Esophagus (tissue), 2 donors: Measurements from ENCODE around the gene KIFC3. TPM values are rescaled to one million over a fixed set of nuclear protein-coding genes. Genes with fewer than 3 reads are reported as not detected.
"Not testable (repeated sequence)": the region's sequence is repeated elsewhere in the genome, so short reads cannot be mapped to it uniquely, and the experiment has no call there.

Experiments
- H3K27ac ChIP-seq, 2 donors: one replicate each; pipeline ENCODE4 v1.5.1; 2013; ENCODE audit warnings: low read depth in 2 of 2, mild to moderate bottlenecking in 2 of 2, inconsistent platforms in 1 of 2, low read length in 1 of 2, moderate library complexity in 1 of 2
- H3K27me3 ChIP-seq, 2 donors: one replicate each; pipeline ENCODE4 v1.6.1; 2013; ENCODE audit warnings: low read length in 2 of 2, control low read depth in 1 of 2, mild to moderate bottlenecking in 1 of 2; ENCODE audit not compliant: insufficient read depth in 2 of 2, control insufficient read depth in 1 of 2
- H3K36me3 ChIP-seq, 2 donors: one replicate each; pipeline ENCODE4 v1.6.1; 2013; ENCODE audit warnings: low read length in 1 of 2; ENCODE audit not compliant: control insufficient read depth in 2 of 2, insufficient read depth in 2 of 2
- H3K4me1 ChIP-seq, 2 donors: one replicate each; pipeline ENCODE4 v1.6.1; 2013; ENCODE audit warnings: low read length in 1 of 2; ENCODE audit not compliant: control insufficient read depth in 2 of 2, insufficient read depth in 2 of 2
- H3K4me3 ChIP-seq, 2 donors: one replicate each; pipeline ENCODE4 v1.5.1; 2013; ENCODE audit warnings: low read length in 2 of 2, mild to moderate bottlenecking in 2 of 2, low read depth in 1 of 2, moderate library complexity in 1 of 2
- H3K9me3 ChIP-seq, 2 donors: one replicate each; pipeline ENCODE4 v1.6.1; 2013; ENCODE audit warnings: mild to moderate bottlenecking in 2 of 2, low read depth in 1 of 2, low read length in 1 of 2, moderate library complexity in 1 of 2; ENCODE audit not compliant: control insufficient read depth in 2 of 2, insufficient read depth in 1 of 2
- whole genome bisulfite sequencing, 2 donors: extraction: QIAGEN DNeasy Blood & Tissue Kit; methylation state at CpG; one replicate each; pipeline ENCODE4 v1.1.7; 2013; 5-methylcytosine and 5-hydroxymethylcytosine counted together
- polyA plus RNA-seq, 2 donors: library from polyadenylated mRNA; stranded (reverse); fragments of 200-250 nt; gene quantifications; one replicate each; pipeline ENCODE4 v1.2.3, GENCODE V29; 2013
- donor health status: healthy with polysubstance abuse.
- donor health status: Bipolar disorder and iron deficiency.

The KIFC3 gene
- polyA plus RNA-seq, 2 donors = 21.9 to 65.1 TPM

- WGBS, 2 donors = 87 to 88% methylated on average over 10 of the region's 10 CpGs
- H3K4me1 ChIP-seq = no peaks in the 10 kb centered on the region
- peaks cover 0 to 3% of the 10 kb centered on the region in 2 donors for H3K36me3 ChIP-seq
- no peaks in the 10 kb centered on the region for H3K9me3 ChIP-seq
- no peak overlapping the region for H3K27ac ChIP-seq
- H3K4me3 ChIP-seq = no peak overlapping the region
- H3K27me3 ChIP-seq = no peaks in the 10 kb centered on the region
Observed at GRCh38 chr16:57781741-57782606, 20.3 kb downstream of the KIFC3 start.

DNA sequence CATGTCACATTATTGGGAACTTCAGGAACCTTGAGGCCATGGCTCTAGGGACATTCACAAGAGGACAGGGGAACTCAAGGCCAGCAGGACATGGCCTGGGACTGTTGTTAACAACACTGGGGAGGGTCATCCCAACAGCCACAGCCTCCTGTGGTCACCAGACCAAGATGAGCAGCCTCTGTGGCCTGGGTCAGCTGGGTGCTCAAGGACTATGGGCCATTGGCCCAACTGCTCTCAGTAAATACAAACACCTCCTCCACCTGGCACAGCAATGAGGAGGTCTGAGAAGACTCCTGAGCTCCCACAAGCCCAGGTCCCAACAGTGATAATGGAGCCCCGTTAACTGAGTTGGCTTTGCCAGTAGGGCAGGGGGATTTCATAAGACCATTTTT, 20.9 kb downstream of the KIFC3 start:
- no peaks in the 10 kb centered on the region for H3K9me3 ChIP-seq
- no peak overlapping the region for H3K4me3 ChIP-seq
- WGBS, 2 donors = 84 to 100% methylated on average over 1 of the region's 1 CpG
- H3K27me3 ChIP-seq = no peaks in the 10 kb centered on the region
- no peaks in the 10 kb centered on the region for H3K4me1 ChIP-seq
- H3K36me3 ChIP-seq = peaks cover 0 to 3% of the 10 kb centered on the region in 2 donors
- H3K27ac ChIP-seq = no peak overlapping the region

GRCh38 chr16:57779836-57780235, 22.5 kb downstream of the KIFC3 start:
- WGBS, 2 donors = 85% methylated on average over 5 of the region's 5 CpGs
- H3K4me1 ChIP-seq, H3K9me3 ChIP-seq, H3K36me3 ChIP-seq, H3K27ac ChIP-seq, H3K27me3 ChIP-seq, H3K4me3 ChIP-seq: not testable (repeated sequence)

DNA sequence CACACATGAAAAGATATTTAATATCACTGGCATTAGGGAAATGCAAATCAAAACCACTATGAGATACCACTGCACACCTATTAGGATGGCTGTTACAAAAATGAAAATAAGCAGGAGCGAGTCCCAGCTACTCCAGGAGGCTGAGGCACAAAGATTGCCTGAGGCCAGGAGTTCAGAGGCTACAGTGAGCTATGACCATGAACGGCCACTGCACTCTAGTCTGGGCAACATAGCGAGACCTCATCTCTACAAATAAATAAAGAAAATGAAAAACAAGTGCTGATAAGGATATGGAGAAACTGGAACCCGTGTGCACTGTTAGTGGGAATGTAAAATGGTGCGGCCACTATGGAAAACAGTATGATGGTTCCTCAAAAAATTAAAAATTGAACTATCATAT, 23.6 kb downstream of the KIFC3 start:
- H3K9me3 ChIP-seq = no peaks in the 10 kb centered on the region
- H3K4me3 ChIP-seq = no peak overlapping the region
- H3K36me3 ChIP-seq = peaks cover 0 to 8% of the 10 kb centered on the region in 2 donors
- H3K27ac ChIP-seq = no peak overlapping the region
- no peaks in the 10 kb centered on the region for H3K27me3 ChIP-seq
- WGBS, 2 donors = 91 to 94% methylated on average over 5 of the region's 5 CpGs
- no peaks in the 10 kb centered on the region for H3K4me1 ChIP-seq

GRCh38 chr16:57775661-57776469, 26.4 kb downstream of the KIFC3 start:
- no peak overlapping the region for H3K27ac ChIP-seq
- WGBS, 2 donors = 68 to 69% methylated on average over 23 of the region's 23 CpGs
- no peaks in the 10 kb centered on the region for H3K9me3 ChIP-seq
- no peaks in the 10 kb centered on the region for H3K27me3 ChIP-seq
- peaks cover 0 to 18% of the 10 kb centered on the region in 2 donors for H3K36me3 ChIP-seq
- H3K4me1 ChIP-seq = no peaks in the 10 kb centered on the region
- H3K4me3 ChIP-seq = no peak overlapping the region

DNA sequence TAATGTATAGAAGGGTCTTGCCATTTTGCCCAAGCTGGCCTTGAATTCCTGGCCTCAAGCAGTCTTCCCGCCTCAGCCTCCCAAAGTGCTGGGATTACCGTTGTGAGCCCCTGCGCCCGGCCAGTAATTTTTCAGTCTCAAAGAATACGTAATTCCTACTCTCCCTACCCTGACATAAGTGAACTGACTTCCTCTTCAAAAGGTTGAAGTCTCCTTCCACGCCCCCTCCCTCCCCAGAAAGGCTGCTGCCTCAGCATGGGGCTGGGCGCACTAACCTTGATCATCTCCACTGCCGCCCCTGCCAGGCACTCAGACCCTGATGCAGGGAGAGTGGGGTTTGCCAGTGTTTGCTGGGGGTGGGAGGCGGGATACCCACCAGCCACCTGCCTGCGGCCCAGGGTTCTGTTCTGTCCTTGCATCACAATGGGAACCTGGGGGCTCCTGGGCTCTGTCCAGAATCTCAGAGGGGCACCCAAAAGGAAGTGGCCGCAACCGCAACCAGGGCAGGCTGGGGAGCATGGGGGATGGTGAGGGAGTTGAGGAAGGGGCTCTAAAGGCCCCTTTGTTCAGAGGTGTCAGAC, 27.5 kb downstream of the KIFC3 start:
- Histone ChIP-seq H3K4me3 (no peak overlapping the region), H3K27ac (no peak overlapping the region), H3K27me3 (no peaks in the 10 kb centered on the region), H3K36me3 (peaks cover 0 to 26% of the 10 kb centered on the region in 2 donors), H3K9me3 (no peaks in the 10 kb centered on the region), H3K4me1 (no peaks in the 10 kb centered on the region)
- WGBS, 2 donors = 90 to 96% methylated on average over 12 of the region's 12 CpGs

GRCh38 chr16:57773655-57774295, 28.5 kb downstream of the KIFC3 start:
- WGBS, 2 donors = 82 to 89% methylated on average over 11 of the region's 11 CpGs
- peaks cover 0 to 27% of the 10 kb centered on the region in 2 donors for H3K36me3 ChIP-seq
- no peak overlapping the region for H3K4me3 ChIP-seq
- H3K27ac ChIP-seq = no peak overlapping the region
- no peaks in the 10 kb centered on the region for H3K9me3 ChIP-seq
- H3K27me3 ChIP-seq = no peaks in the 10 kb centered on the region
- peaks cover 0 to 3% of the 10 kb centered on the region in 2 donors for H3K4me1 ChIP-seq

- 78 to 79% methylated on average over 11 of the region's 11 CpGs for WGBS, 2 donors
- H3K4me3 ChIP-seq = no peak overlapping the region
- no peaks in the 10 kb centered on the region for H3K9me3 ChIP-seq
- no peak overlapping the region for H3K27ac ChIP-seq
- H3K36me3 ChIP-seq = peaks cover 0 to 27% of the 10 kb centered on the region in 2 donors
- no peaks in the 10 kb centered on the region for H3K27me3 ChIP-seq
- peaks cover 0 to 3% of the 10 kb centered on the region in 2 donors for H3K4me1 ChIP-seq
Observed at GRCh38 chr16:57773019-57773418, 29.3 kb downstream of the KIFC3 start.

DNA sequence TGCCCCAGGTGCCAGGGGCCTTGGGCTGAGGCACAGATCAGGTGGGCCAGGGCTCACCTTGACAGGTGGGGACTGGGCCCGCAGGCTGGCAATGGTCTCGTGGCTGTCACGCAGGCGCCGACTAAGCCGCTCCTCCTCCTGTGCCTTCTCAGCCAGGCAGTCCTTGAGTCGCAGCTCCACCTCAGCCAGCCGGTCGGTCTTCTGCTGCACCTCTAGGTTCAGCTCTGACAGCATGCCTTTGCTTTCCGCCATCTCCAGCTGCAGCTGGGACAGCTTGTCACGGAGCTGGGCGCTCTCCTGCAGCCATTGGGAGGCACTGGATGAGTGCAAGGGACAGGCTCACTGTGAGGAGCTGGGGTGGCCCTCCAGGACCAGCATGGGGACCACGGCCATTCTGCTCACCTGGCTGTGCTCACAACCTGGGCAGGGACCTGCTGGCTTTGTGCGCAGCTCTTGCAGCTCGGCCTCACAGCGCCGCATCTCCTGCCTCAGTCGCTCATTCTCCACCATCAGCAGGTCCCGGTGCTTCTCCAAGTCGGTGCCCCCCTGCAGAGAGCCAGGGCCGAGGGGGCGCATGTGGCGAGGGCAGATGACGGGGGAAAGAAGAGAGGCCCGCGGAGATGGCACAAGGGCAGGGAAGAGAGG, 31.0 kb downstream of the KIFC3 start:
- peaks cover 0 to 3% of the 10 kb centered on the region in 2 donors for H3K4me1 ChIP-seq
- no peak overlapping the region for H3K4me3 ChIP-seq
- peaks cover 0 to 31% of the 10 kb centered on the region in 2 donors for H3K36me3 ChIP-seq
- no peak overlapping the region for H3K27ac ChIP-seq
- no peaks in the 10 kb centered on the region for H3K27me3 ChIP-seq
- WGBS, 2 donors = 93 to 94% methylated on average over 26 of the region's 26 CpGs
- no peaks in the 10 kb centered on the region for H3K9me3 ChIP-seq
